NCI-H1930 (cell line): ENCODE measurements around the gene GAGE12J.
"Not testable (repeated sequence)": the region's sequence is repeated elsewhere in the genome, so short reads cannot be mapped to it uniquely, and the experiment has no call there.

Experiments used
- DNase-seq, 2 experiments: peaks; one replicate each; lab custom pipeline; 2025; lab: John Stamatoyannopoulos, UW

Gene GAGE12J

GRCh38 chrX:49310371-49310770, 11.5 kb upstream of the GAGE12J start:
- no peak for DNase-seq

DNA sequence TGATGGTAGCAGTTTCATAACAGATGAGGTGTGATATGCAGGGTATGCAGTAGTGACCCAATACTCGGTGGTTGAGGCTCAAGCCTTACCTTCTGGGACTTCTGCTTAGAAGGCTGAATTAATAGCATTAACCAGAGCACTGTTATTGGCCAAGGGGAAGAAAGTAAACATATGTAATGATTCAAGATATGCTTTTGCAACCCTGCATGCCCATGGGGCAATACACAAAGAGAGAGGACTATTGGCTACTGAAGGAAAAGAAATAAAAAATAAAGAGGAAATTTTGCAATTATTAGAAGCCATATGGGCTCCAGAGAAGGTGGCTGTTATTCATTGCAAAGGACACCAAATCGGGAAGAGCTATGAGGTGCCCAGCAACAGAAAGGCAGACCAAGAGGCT, 9.7 kb upstream of the GAGE12J start:
- DNase-seq, result no peak

DNA sequence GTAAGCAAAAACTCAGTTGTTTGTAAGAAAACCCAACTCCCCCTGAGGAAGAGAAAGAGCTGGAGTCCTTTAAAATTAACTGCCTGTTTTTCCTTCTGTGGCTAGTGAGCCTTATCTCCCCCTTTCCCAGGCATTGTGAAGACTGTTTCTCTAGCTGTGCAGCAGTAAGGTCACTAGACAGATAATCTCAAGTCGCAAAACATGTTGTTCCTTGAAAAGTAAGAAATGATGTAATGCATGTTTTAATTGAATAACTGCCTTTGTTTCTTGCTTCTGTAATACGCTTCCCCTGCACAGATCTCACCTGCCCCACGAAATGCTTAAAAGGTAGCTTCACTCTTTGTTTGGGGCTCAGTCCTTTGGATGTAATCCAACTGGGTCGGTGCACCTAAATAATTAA, 5.8 kb upstream of the GAGE12J start:
- DNase-seq, result no peak

DNA sequence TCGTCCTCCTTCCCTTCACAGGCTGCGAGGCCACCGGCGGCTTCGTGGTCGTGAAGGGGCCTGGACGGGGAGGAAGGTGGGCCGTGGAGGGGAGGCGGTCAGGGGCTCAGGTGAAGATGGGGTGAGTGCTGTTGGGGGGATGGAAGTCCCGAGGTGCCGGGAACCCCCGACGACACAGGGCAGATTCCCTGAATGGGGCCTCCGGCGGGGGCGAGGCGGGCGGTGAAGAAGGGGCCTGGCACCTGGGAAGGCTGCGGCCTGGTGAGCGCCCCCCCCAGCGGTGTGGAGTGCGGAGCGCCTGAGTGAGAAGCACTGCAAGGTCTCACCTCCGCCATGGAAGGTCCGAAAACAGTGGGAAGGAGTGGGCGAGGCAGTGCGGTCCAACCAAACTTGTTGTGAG, 429 bp downstream of the GAGE12J start:
- DNase-seq, result not testable (repeated sequence)

DNA sequence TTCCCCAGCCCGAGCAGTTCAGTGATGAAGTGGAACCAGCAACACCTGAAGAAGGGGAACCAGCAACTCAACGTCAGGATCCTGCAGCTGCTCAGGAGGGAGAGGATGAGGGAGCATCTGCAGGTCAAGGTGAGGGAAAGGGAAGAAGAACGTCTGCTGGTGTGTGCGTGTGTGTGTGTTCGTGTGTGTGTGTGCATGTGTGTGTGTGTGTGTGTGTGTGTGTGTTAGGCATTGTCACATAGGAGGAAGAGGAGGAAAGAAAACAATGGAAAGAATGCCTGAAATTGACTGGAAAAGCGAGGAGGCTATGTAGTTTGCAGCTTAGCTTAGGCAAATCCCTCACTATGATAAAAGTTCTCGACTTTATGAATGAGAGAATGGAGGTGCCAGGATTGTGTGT, 1.9 kb downstream of the GAGE12J start:
- not testable (repeated sequence) for DNase-seq

GRCh38 chrX:49330421-49330820, 8.6 kb downstream of the GAGE12J start:
- not testable (repeated sequence) for DNase-seq

GRCh38 chrX:49331282-49331681, 9.4 kb downstream of the GAGE12J start, which contains the start of gene GAGE13:
Gene GAGE13, plus strand, starts transcription at chrX:49331582. Its CDS starts 1,156 bp downstream, at chrX:49332738.
- not testable (repeated sequence) for DNase-seq

DNA sequence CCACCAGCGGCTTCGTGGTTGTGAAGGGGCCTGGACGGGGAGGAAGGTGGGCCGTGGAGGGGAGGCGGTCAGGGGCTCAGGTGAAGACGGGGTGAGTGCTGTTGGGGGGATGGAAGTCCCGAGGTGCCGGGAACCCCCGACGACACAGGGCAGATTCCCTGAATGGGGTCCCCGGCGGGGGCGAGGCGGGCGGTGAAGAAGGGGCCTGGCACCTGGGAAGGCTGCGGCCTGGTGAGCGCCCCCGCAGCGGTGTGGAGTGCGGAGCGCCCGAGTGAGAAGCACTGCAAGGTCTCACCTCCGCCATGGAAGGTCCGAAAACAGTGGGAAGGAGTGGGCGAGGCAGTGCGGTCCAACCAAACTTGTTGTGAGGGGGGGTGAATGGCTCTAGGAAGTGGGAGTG, 10.0 kb downstream of the GAGE12J start:
- not testable (repeated sequence) for DNase-seq

DNA sequence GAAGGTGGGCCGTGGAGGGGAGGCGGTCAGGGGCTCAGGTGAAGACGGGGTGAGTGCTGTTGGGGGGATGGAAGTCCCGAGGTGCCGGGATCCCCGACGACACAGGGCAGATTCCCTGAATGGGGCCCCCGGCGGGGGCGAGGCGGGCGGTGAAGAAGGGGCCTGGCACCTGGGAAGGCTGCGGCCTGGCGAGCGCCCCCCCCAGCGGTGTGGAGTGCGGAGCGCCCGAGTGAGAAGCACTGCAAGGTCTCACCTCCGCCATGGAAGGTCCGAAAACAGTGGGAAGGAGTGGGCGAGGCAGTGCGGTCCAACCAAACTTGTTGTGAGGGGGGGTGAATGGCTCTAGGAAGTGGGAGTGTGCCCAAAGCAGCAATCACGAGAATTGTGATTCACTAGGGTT, 19.6 kb downstream of the GAGE12J start:
- not testable (repeated sequence) for DNase-seq

DNA sequence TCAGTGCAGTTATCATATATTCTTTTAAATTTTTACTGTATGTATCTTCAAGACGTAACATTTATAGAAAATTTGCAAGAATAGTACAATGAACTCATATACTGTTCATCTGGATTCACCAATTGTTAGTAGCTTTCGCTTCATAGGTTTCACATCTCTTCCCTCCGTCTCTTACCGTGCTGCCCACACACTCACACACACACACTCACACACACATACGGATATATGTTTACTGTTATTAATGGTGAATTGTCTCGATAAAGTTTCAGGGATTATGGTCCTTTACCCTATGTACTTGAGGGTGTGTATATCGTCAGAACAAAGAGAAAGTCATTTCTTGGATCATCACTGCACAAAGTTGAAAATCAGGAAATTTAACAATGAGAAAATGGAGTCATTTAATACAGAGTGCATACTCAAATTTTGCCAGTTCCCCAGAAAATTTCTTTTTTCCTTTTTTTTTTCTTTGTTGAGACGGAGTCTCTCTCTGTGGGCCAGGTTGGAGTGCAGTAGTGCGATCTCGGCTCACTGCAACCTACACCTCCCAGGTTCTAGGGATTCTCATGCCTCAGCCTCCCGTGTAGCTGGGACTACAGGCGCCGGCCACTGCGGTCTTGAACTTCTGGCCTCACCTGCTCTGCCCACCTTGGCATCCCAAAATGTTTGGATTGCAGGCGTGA, 22.8 kb downstream of the GAGE12J start:
- not testable (repeated sequence) for DNase-seq

- not testable (repeated sequence) for DNase-seq
These were observed 23.6 kb downstream of the GAGE12J start for GRCh38 chrX:49345402-49345801.

- DNase-seq, result not testable (repeated sequence)
These were observed 24.3 kb downstream of the GAGE12J start for GRCh38 chrX:49346150-49346549.
